Activated CD4-positive, CD25-positive, alpha-beta regulatory T cell treated with anti-CD3 and anti-CD28 coated beads, Interleukin-2, amount 50 U/mL, for 72 hours (primary cell): ENCODE measurements around the gene TCF4.

Source experiments
- DNase-seq: peaks from one replicate; pipeline ENCODE4 v3.0.0; 2021

TCF4 gene

DNA sequence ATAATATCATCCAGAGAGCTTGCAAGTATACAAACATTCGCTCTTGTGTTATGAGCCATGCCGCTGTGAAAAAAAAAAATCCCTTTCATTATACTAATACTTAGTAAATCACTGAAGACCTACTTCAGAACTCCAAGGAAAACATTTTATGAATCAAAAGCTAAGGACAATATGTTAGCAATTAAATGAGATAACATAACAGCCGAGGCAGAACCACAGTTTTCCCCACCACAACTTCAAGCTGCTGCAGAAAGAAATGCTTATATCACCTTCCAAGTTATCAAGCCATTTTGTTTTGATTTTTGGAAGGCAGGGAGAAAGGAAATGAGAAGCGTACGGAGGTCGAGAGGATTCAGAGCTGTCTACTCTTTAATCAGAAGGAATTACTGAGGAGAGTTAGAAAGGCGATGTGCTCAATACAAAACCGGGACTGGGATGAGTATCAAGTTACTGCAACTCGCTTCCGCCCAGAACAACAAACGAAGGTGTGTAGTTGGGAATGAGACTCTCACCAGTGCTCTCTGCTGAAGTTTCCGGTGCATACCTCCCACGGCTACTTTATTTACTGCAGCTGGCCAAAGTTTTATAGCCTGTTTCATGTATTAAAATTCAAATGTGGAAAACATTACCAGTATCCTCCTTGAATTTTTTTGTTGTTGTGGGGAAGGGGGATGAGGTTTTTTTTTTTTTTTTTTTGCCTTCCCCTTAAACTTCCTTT, 336.6 kb downstream of the TCF4 start:
- no peak for DNase-seq

DNA sequence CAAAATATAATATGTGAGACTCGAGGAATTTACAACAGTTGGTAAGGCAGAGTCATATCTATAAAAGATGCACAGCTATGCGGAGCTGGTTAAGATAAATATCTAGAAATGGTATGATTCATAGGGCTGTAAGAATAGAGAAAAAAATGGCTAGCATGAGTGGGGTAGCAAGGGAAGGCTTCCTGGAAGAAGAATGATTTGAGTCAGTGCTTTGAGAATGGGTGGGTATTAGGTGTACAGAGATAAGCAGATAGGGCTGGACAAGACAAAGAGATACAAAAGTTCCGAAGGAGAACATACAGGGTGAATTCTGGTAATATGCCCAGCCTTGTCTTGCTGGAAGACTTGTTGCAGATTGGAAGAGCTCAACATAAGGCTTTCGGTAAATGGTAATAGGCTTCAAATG, 337.2 kb downstream of the TCF4 start:
- DNase-seq, result no peak

DNA sequence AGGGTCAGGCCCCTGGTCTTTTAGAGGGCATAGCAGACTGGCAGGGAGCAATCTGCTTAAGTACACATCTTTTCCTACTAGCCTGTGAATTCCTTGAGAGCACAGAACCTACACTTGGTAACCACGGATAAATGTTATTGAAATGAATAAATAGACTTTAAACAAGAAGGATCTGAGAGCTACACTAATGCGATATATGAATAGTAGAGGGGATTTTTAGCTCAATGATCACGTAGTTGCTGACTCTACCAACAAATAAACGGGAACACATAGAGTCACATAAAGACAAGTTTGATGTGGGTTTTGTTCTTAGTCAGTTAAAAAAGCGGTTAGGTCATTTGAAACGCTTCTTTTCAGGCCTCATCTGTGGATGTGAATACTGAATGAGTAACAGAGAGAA, 338.4 kb downstream of the TCF4 start:
- DNase-seq, result no peak

DNA sequence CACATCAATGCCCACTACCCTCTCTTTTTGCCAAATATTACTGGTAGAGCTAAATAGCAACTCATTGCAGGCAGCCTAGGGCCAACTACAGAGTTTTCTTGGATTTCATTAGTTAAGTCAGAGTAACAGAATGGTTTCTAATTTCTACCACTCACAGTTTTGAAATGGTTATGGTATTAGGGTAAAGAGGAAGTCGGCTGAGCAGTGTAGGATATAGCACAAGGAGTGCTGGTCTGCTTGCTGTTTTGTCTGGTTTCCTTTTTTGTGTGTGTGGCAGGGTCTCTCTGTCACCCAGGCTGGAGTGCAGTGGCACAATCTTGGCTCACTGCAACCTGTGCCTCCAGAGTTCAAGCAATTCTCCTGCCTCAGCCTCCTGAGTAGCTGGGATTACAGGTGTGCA, 339.5 kb downstream of the TCF4 start:
- no peak for DNase-seq

DNA sequence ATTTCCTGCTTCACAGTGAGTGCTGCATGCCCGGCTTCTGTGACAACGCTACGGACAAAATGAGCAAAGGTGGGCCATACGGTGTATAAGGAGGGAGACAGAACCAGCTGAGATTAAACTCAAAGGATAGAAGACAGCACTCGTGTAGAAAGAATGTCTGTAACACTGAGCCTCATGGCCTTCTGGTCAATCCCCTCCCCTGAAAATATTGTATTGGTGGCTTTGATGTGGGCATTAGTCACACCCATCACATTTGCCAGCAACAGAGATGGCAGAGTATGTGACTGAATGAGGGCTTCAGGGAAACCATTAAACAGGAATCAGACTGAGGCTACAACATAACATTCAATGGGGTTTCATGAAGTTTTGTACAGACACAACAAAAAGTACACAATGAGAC, 341.0 kb downstream of the TCF4 start:
- DNase-seq, result no peak

DNA sequence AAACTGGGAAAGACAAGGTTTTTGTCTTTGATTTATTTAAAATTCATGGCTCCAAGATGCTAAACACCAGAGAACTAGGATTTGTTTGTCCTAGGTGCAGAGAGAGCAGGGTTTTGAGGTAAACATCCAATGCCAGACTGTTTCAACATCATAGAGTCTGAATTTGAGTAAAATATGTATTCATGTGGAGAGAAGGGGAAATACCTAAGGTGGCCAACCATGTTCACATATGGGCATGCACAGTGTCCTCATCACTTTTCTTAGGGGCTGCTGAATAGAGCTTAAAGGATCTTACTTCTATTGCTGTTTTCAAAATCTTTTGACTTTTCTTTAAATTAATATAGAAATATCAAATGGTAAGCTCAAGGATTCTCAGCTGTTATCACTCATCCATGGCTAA, 341.7 kb downstream of the TCF4 start:
- no peak for DNase-seq

DNA sequence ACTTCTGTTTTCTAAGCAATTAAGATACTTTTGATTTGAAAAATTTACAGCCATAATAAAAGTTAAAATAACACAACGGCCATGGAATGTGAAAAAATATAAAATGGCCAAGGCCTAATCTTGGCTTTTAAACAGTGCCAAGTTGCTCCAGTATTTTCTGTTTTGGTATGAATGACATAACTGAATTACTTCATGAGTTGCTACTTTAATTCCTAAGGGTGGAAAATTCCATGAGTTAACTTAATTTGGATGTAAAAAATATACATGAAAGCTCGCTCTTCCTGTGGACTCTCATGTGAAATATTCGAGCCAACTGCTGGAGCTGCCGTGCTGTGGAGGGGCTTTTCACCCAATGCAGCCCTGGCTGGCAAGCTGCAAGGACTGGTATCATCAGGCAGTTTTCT, 342.8 kb downstream of the TCF4 start:
- no peak for DNase-seq

DNA sequence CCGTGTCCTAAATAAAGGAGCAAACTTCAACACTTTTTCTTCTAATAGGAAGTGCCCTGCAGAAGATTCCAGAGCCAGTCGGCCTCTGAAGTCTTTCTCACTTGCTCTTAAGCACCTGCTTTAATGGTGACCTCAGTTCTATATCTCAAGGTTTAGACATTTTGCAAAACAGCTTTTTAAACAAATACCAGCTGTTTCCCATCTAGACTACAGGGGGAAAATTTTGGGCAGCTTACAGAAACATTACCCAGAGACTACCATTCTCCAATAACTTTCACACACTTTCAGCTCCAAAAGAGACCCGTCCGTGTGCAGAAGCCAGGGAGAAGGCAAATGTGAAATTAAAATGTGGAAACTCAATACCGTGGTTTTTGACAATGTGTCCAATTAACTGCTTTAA, 343.4 kb downstream of the TCF4 start:
- DNase-seq, result no peak

DNA sequence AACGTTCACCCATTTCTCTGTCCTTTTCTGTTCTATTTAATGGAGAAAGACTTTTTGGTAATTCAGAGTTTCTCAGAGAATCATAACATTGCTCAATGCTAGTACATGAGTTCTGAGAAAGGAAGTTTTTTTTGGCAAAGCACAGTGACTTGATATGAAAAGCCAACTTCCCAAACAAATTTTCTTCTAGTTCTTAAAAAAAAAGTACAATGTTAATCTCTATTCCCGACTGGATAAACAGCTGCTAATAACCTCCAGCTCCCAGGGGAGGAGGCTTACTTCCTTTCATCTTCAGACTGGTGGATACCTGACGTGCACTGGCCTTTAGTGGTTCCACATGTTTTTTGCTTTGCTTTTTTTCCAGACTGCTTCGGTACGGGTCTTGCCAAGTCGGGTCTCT, 344.1 kb downstream of the TCF4 start:
- no peak for DNase-seq

DNA sequence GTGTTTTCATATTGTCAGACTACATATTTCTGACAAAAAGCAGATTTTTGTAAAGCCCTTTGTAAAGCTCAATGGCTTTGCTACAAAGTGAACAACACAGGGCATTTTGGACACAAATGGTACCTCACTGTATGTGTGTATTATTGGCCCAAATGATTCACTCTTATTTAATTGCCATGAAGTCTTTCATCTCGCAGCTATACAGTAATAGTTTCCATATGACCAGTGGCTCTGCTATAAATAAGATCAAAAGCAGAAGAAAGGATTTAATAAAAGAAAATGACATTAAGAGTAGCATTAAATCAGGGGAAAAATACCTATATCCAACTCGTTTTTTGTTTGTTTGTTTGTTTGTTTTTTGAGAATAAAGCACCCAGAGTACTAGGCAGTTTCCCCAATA, 344.7 kb downstream of the TCF4 start:
- DNase-seq, result no peak

DNA sequence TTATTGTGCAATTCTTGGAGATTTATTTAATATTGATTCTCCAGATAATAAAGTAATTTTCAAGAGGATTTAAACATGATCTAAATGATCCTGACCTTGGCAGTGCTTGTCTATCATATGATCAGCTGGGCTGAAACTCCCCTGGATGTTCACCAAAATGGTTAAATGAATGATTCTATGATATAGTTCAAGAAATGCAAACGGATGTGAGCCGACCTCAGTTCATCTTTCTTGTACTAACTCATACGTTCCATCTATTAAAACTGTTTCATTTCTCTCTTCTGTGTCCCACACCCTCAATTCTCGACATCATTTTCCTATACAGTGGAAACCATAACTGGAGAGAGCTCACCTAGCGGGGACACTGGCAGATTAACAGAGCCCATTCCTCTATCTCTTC, 347.0 kb downstream of the TCF4 start:
- DNase-seq, result no peak

DNA sequence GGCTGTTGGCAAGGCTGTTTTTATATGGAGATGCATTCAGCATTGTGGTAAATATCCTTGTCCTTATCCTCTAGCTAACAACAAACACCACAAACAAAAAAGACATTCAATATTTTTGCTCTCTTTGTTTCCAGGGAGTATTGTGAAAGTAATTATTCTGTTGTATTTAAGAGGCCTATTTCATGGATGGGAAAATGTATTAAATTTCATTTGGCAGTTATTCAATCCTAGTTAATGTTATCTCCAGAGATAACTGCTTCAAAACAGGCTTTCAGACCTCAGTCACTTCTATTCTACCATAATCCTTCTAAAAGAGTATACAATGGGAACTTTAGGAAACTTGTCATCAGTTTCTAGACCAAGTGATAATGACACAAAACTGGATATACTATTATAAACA, 348.3 kb downstream of the TCF4 start:
- DNase-seq, result no peak

DNA sequence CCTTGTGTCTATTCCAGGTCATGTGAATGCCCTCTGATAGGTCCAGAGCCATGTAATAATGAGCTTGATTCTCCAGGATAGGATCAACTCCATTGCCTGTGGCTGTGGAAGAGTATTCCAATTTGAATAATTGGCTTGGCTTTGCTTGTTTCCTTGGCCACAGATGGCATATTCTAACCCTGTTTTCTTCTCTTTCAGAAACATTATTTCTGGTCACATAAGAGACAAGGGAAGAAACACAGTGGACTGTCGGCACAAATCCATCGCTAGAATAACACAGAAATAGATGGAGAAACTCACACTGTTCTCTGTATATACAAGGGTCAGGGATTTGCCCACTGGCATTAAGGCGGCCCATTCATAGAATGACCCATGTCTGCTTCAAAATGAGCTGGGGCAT, 350.3 kb downstream of the TCF4 start:
- DNase-seq, result no peak

DNA sequence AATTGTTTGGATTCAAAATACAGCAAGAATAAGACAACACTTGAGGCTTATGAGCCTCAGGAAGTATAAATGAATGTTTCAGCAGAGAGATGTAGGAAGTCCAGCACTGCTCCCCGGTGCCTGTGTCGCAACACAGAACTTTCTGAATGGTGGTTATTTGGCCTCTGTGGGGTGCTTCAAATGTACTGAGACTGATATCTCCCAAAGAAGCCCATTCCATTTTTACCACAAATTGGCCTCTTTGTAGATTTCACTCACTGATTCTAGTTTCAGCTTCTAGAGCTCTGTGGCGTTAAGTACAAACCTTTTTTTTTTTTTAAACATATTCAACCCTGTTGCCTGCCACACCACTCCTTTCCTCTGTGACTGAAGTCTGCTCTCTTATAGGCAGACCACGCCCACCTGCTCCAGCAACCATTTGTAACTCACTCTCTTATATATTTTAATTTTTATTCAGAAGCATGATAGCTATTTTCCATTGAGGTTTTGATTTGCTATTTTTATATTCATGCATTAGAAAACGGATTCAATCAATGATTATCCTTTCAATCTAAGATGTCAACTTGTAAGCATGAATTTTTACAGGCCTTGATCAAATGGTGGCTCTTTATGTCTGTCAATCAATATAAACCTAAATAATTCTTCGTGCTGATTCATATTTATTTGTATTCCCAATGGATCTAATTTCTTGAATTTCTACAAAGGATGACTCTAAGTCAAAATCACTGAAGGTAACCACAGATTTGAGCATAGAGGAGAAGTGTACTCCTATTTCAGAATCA, 351.7 kb downstream of the TCF4 start:
- no peak for DNase-seq

DNA sequence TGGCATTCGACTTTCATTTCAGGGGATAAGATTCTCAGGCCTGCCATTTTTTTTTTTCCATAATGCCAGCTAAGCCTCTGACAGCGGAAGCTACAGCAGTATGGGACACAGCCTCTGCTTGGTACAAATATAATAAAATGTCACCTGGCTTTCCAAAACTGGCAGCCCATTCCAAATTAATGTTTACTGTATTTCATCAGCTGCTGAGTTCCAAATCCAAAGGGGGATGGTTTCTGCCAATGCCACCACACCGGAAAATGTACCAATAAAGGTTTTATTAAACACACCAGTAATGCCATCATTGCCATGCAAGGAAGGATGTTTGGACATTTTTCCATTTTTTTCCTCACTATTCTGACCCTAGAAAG, 352.9 kb downstream of the TCF4 start:
- DNase-seq, result no peak

DNA sequence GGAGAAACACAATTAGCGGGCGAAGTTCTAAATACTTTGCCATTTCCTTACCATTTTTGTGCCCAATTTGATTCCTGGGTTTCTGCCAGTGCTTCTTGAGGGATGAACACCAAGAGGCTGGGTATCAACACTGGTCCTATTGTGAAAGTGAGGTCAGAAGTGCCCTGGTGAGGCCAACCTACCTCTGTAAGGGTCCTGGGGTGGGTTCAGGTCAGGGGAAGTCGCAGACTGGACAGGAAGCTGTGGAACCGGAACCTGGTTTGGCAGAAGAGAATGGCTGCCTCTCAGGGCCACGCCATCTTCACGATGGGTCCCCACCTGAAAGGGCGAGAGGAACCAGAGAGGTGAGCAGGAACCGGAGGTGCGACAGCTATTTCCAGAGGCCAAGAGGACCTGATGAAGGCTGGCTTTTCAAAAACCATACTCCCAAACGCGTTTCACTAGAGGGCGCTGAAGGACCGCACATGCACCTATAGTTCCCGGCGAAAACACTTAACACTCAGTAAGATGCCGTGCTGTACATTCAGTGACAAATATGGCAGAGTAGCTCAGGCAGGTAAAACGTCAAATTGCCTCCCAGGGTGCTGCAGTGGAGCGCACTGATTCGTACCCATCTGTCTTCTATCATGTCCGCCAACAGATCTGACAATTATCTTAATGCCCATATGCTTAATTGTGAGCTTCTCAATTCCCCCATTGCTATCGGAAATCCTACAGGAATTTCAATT, 353.5 kb downstream of the TCF4 start:
- peak; percentile 53 for DNase-seq

DNA sequence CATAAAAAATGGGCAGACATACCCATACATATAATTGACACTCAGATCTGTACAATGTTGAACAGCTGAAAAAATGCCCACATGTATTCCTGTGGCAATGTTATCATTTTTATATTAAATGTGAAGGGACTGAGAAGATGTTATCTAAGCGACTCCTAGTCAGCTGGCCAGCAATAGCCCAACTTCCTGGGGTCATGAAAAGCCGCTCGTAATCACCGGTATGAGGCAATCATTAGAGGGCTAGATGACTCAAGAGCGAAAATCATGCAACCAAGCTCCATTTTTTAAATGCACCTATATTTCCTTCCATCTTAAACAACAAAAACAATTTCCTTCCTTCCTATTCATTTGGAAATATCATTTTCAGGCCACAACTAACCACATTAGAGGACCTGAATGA, 354.1 kb downstream of the TCF4 start:
- DNase-seq, result no peak

DNA sequence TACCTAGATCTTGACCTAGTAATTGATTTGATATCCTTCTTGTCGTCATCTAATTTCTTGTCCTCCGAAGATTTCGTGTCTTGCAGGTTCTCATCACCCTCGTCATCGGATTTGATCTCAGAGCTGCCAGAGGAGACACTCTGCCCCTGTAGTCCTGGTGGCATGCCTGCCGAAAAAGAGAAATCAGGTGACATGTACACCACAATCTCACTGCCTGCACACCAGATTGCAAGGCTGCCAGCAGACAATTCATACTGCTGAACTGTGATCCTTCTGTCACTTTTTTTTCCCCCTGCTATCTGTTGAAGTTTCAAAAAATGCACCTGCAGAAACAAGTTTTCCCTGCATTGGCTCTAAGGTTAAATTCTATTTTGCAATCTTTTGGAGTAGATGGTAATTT, 355.5 kb downstream of the TCF4 start:
- no peak for DNase-seq

DNA sequence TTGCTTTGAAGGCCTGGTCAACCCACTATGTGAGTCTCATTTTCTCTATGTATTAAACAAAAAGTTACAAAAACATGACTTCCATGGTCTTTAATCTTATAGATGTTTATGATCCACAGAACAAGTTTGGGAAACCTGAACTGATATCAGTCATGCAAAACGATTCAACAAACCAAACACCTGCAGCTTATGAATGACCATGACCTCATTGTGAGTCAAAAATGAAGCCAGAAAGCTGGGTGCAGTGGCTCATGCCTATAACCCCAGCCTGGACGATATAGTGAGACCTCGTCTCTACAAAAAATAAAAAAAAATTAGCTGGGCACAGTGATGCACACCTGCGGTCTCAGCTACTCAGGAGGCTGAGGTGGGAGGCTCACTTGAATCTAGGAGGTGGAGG, 358.3 kb downstream of the TCF4 start:
- no peak for DNase-seq

DNA sequence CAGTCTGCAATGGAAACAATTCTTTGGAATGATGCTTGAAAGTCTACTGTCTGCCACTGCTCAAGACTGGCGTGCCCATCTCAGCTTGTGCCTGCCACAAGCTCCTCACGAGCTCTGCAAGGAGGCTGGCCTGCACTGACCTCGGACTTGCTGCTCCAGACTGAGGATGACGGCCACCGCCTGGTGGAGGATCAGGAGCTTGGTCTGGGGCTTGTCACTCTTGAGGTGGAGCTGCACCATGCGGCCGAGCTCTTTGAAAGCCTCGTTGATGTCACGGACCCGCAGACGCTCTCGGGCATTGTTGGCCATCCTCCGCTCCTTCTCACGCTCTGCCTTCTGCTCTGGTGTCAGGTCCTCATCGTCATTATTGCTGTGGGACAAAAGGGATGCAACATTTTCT, 359.3 kb downstream of the TCF4 start:
- DNase-seq, result no peak

DNA sequence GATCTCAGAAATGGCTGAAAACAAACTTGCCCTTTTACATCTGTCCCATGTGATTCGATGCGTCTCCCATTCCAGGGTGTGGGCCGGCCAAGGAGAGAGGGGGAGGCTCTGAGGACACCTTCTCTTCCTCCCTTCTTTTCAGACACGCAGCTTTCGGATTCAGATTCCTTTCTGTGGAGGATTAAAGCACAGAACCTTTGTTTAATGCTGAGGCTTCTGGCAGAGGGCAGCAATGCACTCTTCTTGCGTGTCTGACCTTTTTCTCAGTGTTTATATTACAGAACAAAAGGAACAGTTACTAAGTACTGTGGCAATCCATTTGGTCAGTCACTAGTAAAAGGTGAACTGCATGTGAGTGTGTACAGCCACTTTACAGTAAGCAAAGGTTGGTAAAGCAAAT, 359.8 kb downstream of the TCF4 start:
- DNase-seq, result no peak

DNA sequence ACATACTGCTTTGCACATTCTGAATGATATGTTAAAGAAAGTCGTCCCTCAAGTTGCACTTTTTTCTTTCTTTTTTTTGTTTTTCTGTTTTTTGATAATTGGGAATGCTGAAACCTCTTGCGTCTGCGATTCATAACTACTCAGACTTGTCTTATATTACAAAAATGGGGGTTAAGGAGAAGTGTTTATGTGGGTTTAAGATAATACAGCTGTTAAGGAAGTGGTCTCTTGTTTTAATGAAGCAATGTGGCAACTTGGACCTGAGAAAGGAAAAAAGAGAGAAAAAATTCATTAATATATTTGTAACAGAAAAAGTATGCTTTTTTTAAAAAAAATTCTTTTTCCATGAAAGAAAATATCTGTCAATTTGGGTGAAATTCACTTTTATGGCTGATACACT, 360.2 kb downstream of the TCF4 start:
- DNase-seq, result no peak

DNA sequence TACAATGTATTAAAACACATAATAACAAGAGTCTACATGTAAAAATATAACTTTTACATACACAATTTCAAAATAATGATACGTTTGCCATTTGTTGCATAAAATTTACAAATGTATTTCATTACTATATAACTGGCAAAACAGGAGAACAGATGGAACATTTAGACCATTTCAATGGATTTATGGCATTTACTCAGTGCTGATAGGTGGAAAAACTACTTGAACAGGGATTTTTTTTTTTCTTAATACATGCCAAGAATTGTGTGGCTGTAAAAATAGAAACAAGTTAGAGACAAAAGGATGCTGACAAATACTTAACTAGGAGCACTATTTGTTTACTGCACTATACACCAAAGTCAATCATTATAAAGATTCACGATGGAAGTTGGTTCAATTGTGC, 361.9 kb downstream of the TCF4 start:
- no peak for DNase-seq

DNA sequence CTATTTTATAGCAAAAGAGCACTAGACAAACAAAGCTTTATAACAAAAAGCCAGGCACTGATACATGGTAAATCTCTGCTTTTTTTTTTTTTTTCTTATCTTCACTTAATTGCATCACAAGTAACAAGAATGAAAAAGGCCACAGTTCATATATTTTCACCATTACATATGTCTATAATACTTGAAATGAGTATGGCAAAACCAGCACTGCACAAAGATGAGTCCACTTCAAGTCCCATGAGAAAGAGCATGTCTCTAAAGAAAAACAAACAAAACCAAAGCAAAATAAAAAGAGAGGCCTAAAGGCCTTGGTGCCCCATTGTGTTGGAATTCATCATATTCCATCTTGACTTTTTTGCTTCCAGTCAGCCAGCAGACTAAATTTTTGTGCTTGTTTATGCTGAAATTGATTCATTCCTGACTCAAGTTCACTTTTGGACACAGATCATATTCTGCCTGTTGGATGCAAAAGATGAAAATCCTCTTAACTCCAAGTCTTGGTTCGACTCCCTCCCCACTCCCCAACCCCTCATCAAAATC, 363.8 kb downstream of the TCF4 start:
- DNase-seq, result no peak
